Measurements from ENCODE around the gene METTL14. TPM values are rescaled to one million over a fixed set of nuclear protein-coding genes. Genes with fewer than 3 reads are reported as not detected.

Gene METTL14
- total RNA-seq, 2 donors from 2014 or later, result 34.7 to 38.1 TPM

DNA sequence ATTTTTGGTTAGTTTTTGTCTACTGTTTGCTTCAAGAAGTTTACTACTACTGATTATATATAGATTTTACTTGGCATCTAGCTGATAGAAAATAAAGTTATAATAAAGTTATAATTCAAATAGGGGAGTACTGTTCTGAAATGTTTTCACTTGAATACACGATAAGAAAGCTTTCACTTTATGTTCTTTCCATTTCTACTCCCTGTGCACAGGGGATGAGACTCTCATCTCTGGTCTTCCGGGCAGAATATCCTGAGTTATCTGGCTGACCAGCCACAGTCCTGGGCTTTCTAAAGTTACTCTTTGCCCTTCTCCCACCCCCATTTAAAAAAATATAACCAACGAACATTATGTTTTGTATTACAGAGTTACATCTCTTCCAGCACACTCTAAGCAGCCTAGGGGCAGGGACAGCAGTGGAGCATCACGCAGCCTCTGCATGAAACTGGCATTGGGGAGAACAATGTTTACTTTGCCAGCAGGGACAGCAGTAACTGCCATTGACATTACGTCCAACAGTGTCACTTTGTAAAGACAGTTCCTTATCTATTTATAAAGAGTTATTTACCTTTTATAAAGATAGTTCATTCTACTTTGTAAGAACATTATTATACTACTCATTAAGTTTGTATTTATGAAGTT, 64.3 kb downstream of the METTL14 start:
- 27% methylated on average over 5 of the region's 5 CpGs for WGBS
- Histone ChIP-seq H3K36me3 (no peaks in the 10 kb centered on the region), H3K4me1 (replicated peaks) (peaks cover 6% of the 10 kb centered on the region), H3K9me3 (no peaks in the 10 kb centered on the region), H3K27me3 (replicated peaks; ENCODE audit: insufficient read depth) (no peaks in the 10 kb centered on the region), H3K4me3 (no peak overlapping the region), H3K27ac (peak overlapping the region; percentile 21 to 28)
- intact Hi-C loops (cut with DNase I), result loop anchor here (10.0 kb wide), 2 partner anchors 285 to 465 kb away; partner anchors contain the start of gene USP53
- peak; percentile 28 for DNase-seq (ENCODE audit: low spot score)
- TF ChIP-seq POLR2AphosphoS5 (IDR thresholded peaks at IDR 0.05) (peak; percentile 41), POLR2A (IDR thresholded peaks at IDR 0.05) (no peak)

GRCh38 chr4:118751629-118752323, 66.6 kb downstream of the METTL14 start:
- 76% methylated on average over 2 of the region's 2 CpGs for WGBS
- peak overlapping the region in 1 of 2 donors; percentile 19 for H3K27ac ChIP-seq
- TF ChIP-seq POLR2A (IDR thresholded peaks at IDR 0.05), result no peak
- no peak for TF ChIP-seq POLR2AphosphoS5 (IDR thresholded peaks at IDR 0.05)
- TF ChIP-seq CTCF (IDR thresholded peaks at IDR 0.05), result no peak
- intact Hi-C loops (cut with DNase I), result no loop called here
- H3K4me3 ChIP-seq, result no peak overlapping the region
- no peak for DNase-seq (ENCODE audit: low spot score)
- H3K36me3 ChIP-seq, result no peaks in the 10 kb centered on the region
- H3K27me3 ChIP-seq (replicated peaks; ENCODE audit: insufficient read depth), result no peaks in the 10 kb centered on the region
- H3K4me1 ChIP-seq (replicated peaks), result peaks cover 1% of the 10 kb centered on the region
- H3K9me3 ChIP-seq, result no peaks in the 10 kb centered on the region

- H3K4me3 ChIP-seq, result no peak overlapping the region
- no peaks in the 10 kb centered on the region for H3K36me3 ChIP-seq
- TF ChIP-seq POLR2AphosphoS5 (IDR thresholded peaks at IDR 0.05) (no peak), POLR2A (IDR thresholded peaks at IDR 0.05) (no peak), CTCF (IDR thresholded peaks at IDR 0.05) (no peak)
- H3K9me3 ChIP-seq, result no peaks in the 10 kb centered on the region
- H3K27ac ChIP-seq, result no peak overlapping the region
- intact Hi-C loops (cut with DNase I), result no loop called here
- H3K4me1 ChIP-seq (replicated peaks), result no peaks in the 10 kb centered on the region
- no peak for DNase-seq (ENCODE audit: low spot score)
- 31% methylated on average over 2 of the region's 2 CpGs for WGBS
- no peaks in the 10 kb centered on the region for H3K27me3 ChIP-seq (replicated peaks; ENCODE audit: insufficient read depth)
These were observed 67.4 kb downstream of the METTL14 start for GRCh38 chr4:118752551-118752950.

- no peak for TF ChIP-seq POLR2A (IDR thresholded peaks at IDR 0.05)
- no peak for TF ChIP-seq CTCF (IDR thresholded peaks at IDR 0.05)
- TF ChIP-seq POLR2AphosphoS5 (IDR thresholded peaks at IDR 0.05), result no peak
- peak overlapping the region in 1 of 2 donors; percentile 70 for H3K27ac ChIP-seq
- no peaks in the 10 kb centered on the region for H3K36me3 ChIP-seq
- intact Hi-C loops (cut with DNase I), result no loop called here
- H3K9me3 ChIP-seq, result no peaks in the 10 kb centered on the region
- no peak for DNase-seq (ENCODE audit: low spot score)
- H3K27me3 ChIP-seq (replicated peaks; ENCODE audit: insufficient read depth), result no peaks in the 10 kb centered on the region
- no peaks in the 10 kb centered on the region for H3K4me1 ChIP-seq (replicated peaks)
- no peak overlapping the region for H3K4me3 ChIP-seq
These were observed 67.9 kb downstream of the METTL14 start for GRCh38 chr4:118753096-118753495.

DNA sequence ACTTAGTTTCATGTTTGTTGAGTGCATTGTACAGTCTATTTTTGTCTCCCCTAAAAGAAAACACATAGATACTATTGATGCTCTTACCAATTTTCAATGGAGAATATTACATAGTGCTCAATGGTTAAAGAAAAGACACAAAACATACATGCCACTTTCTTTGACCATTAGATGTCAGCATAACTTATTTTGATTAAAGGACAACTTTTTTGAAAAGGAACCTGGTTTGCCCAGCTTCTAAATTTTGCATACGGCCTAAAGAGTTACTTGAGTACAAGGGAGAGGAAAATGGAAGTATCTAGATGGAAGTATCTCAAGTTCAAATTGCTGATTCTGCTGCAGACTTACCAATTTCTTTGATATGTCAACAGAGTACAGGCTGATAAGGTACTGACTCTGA, 68.5 kb downstream of the METTL14 start:
- Histone ChIP-seq H3K4me1 (replicated peaks) (no peaks in the 10 kb centered on the region), H3K36me3 (no peaks in the 10 kb centered on the region)
- 73% methylated on average over 1 of the region's 1 CpG for WGBS

More for the DNA sequence above, 68.5 kb downstream of the METTL14 start:
- Histone ChIP-seq H3K27me3 (replicated peaks; ENCODE audit: insufficient read depth) (no peaks in the 10 kb centered on the region), H3K27ac (peak overlapping the region; percentile 37 to 70), H3K9me3 (no peaks in the 10 kb centered on the region), H3K4me3 (no peak overlapping the region)
- no peak for DNase-seq (ENCODE audit: low spot score)
- TF ChIP-seq POLR2A (IDR thresholded peaks at IDR 0.05) (no peak), CTCF (IDR thresholded peaks at IDR 0.05) (no peak), POLR2AphosphoS5 (IDR thresholded peaks at IDR 0.05) (no peak)
- intact Hi-C loops (cut with DNase I), result no loop called here

Data from prostate gland (tissue), 2 donors.